HepG2 (cell line): ENCODE results near the gene MFAP4. TPM values are rescaled to one million over a fixed set of nuclear protein-coding genes. Genes with fewer than 3 reads are reported as not detected.

Source experiments
- BCL3 ChIP-seq: sonication (generic); formaldehyde crosslinking; IDR thresholded peaks from 2 replicates; pipeline ENCODE4 v1.5.1; 2020; ENCODE audit warnings: mild to moderate bottlenecking, missing genetic modification reagents, moderate library complexity
- CBX2 ChIP-seq, 2 experiments: fragments of 200-600 bp in 1 of 2; sonication (generic); formaldehyde crosslinking in 1 of 2; IDR thresholded peaks; 2 replicates each; pipeline versions ENCODE4 v1.7.0 to v1.8.1; 2018 to 2022; ENCODE audit warnings: low read depth in 2 of 2, low read length in 1 of 2, mild to moderate bottlenecking in 1 of 2, missing genetic modification reagents in 1 of 2
- CEBPG ChIP-seq: IDR thresholded peaks from 2 replicates; pipeline ENCODE4 v1.6.1; 2016
- HDAC2 ChIP-seq: sonication (generic); formaldehyde crosslinking; IDR thresholded peaks from 2 replicates; pipeline ENCODE4 v1.4.0; 2020; ENCODE audit warnings: missing genetic modification reagents
- KDM1A ChIP-seq: IDR thresholded peaks from 2 replicates; pipeline ENCODE4 v1.6.1; 2016; ENCODE audit warnings: missing compliant biosample characterization
- KLF12 ChIP-seq: sonication (generic); formaldehyde crosslinking; IDR thresholded peaks from 2 replicates; pipeline ENCODE4 v1.4.0; 2020; ENCODE audit warnings: missing genetic modification reagents, borderline replicate concordance
- MXD4 ChIP-seq: IDR thresholded peaks from 2 replicates; pipeline ENCODE4 v1.6.1; 2016; ENCODE audit warnings: mild to moderate bottlenecking, missing biosample characterization, missing genetic modification reagents
- RBM22 ChIP-seq: fragments of 200-400 bp; formaldehyde crosslinking; optimal IDR thresholded peaks from 2 replicates; pipeline ENCODE3; 2017; ENCODE audit warnings: mild to moderate bottlenecking, low read length, moderate library complexity
- SNRNP70 ChIP-seq: fragments of 200-400 bp; formaldehyde crosslinking; IDR thresholded peaks from 2 replicates; pipeline ENCODE4 v1.6.1; 2017; ENCODE audit warnings: mild to moderate bottlenecking, low read depth, low read length, moderate library complexity
- ZBTB4 ChIP-seq: sonication (generic); formaldehyde crosslinking; IDR thresholded peaks from 2 replicates; pipeline ENCODE4 v1.4.0; 2020; ENCODE audit warnings: missing genetic modification reagents, mild to moderate bottlenecking, borderline replicate concordance
- ZNF34 ChIP-seq: sonication (generic); formaldehyde crosslinking; IDR thresholded peaks from 2 replicates; pipeline ENCODE4 v1.4.0; 2020; ENCODE audit warnings: mild to moderate bottlenecking, missing genetic modification reagents, borderline replicate concordance
- ZNF382 ChIP-seq: sonication (generic); formaldehyde crosslinking; IDR thresholded peaks from 2 replicates; pipeline ENCODE4 v1.5.0; 2020; ENCODE audit warnings: missing genetic modification reagents, mild to moderate bottlenecking, borderline replicate concordance
- ZNF563 ChIP-seq: sonication (generic); formaldehyde crosslinking; IDR thresholded peaks from 2 replicates; pipeline ENCODE4 v1.8.0; 2022; ENCODE audit warnings: mild to moderate bottlenecking, moderate library complexity, missing genetic modification reagents
- ZNF75D ChIP-seq: sonication (generic); formaldehyde crosslinking; IDR thresholded peaks from 2 replicates; pipeline ENCODE4 v1.8.1; 2023; ENCODE audit warnings: missing genetic modification reagents, mild to moderate bottlenecking, borderline replicate concordance
- polyA plus RNA-seq, 8 experiments: library from polyadenylated mRNA; depleted of rRNA in 3 of 8; stranded (reverse) in 7 of 8; unstranded in 1 of 8; fragments of >200 nt; fragmentation: Illumina TruSeq in 4 of 8; extraction: Trizol in 4 of 8; gene quantifications; 2 replicates each; pipeline versions ENCODE4 v1.2.1 to v1.2.3, GENCODE V29; 2011 to 2016; ENCODE audit warnings: low read depth in 4 of 8, missing spikeins in 1 of 8, mixed read lengths in 1 of 8; ENCODE audit not compliant: insufficient read depth in 1 of 8
- total RNA-seq, 5 experiments: library from RNA; depleted of rRNA; stranded (reverse); fragments of >200 nt; fragmentation: Illumina TruSeq; extraction: Trizol; gene quantifications; 2 replicates each; pipeline ENCODE4 v1.2.3, GENCODE V29; 2016; ENCODE audit warnings: low read depth in 1 of 5
- TF ChIP-seq, protein P1 (sequence below): sonication (generic); formaldehyde crosslinking; IDR thresholded peaks from 2 replicates; pipeline ENCODE4 v1.4.0; 2020; ENCODE audit warnings: mild to moderate bottlenecking, missing genetic modification reagents, borderline replicate concordance
- TF ChIP-seq, protein P2 (sequence below): sonication (generic); formaldehyde crosslinking; conservative IDR thresholded peaks from 2 replicates; pipeline ENCODE4 v1.8.0; 2022; ENCODE audit warnings: missing genetic modification reagents

Gene MFAP4
- total and polyA plus RNA-seq, 2 of the 13 experiments (the other 11 are each of a cell fraction or from before 2014, with no cell fraction given): 0.08 TPM; not detected in 1

GRCh38 chr17:19362277-19363113 is 24.5 kb downstream of the MFAP4 start, which contains the start of gene B9D1 (continued):
- TF ChIP-seq MXD4 (peak; percentile 74), KLF12 (no peak), ZBTB4 (CRISPR knock-in tag) (no peak), ZNF382 (CRISPR knock-in tag) (no peak), RBM22 (peak; percentile 93), CEBPG (CRISPR knock-in tag) (no peak), SNRNP70 (no peak), ZNF34 (no peak; the same call in 1 of the 2 replicates), CBX2 (IDR thresholded peaks at IDR 0.05; ENCODE audit: low read depth, low read length) (no peak), CBX2 (CRISPR knock-in tag; IDR thresholded peaks at IDR 0.05; ENCODE audit: low read depth) (no peak), ZNF563 (CRISPR knock-in tag) (0 out of 2 replicates have a peak, but pooled peaks have one; percentile 17), ZNF75D (CRISPR knock-in tag) (no peak), HDAC2 (peak; percentile 50), BCL3 (CRISPR knock-in tag) (peak; percentile 66; the same call in 1 of the 2 replicates), KDM1A (CRISPR knock-in tag) (no peak)
- TF ChIP-seq, protein P1, sequence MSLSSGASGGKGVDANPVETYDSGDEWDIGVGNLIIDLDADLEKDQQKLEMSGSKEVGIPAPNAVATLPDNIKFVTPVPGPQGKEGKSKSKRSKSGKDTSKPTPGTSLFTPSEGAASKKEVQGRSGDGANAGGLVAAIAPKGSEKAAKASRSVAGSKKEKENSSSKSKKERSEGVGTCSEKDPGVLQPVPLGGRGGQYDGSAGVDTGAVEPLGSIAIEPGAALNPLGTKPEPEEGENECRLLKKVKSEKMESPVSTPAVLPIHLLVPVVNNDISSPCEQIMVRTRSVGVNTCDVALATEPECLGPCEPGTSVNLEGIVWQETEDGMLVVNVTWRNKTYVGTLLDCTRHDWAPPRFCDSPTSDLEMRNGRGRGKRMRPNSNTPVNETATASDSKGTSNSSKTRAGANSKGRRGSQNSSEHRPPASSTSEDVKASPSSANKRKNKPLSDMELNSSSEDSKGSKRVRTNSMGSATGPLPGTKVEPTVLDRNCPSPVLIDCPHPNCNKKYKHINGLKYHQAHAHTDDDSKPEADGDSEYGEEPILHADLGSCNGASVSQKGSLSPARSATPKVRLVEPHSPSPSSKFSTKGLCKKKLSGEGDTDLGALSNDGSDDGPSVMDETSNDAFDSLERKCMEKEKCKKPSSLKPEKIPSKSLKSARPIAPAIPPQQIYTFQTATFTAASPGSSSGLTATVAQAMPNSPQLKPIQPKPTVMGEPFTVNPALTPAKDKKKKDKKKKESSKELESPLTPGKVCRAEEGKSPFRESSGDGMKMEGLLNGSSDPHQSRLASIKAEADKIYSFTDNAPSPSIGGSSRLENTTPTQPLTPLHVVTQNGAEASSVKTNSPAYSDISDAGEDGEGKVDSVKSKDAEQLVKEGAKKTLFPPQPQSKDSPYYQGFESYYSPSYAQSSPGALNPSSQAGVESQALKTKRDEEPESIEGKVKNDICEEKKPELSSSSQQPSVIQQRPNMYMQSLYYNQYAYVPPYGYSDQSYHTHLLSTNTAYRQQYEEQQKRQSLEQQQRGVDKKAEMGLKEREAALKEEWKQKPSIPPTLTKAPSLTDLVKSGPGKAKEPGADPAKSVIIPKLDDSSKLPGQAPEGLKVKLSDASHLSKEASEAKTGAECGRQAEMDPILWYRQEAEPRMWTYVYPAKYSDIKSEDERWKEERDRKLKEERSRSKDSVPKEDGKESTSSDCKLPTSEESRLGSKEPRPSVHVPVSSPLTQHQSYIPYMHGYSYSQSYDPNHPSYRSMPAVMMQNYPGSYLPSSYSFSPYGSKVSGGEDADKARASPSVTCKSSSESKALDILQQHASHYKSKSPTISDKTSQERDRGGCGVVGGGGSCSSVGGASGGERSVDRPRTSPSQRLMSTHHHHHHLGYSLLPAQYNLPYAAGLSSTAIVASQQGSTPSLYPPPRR: peak; percentile 23; the same call in 1 of the 2 replicates
- TF ChIP-seq, protein P2, sequence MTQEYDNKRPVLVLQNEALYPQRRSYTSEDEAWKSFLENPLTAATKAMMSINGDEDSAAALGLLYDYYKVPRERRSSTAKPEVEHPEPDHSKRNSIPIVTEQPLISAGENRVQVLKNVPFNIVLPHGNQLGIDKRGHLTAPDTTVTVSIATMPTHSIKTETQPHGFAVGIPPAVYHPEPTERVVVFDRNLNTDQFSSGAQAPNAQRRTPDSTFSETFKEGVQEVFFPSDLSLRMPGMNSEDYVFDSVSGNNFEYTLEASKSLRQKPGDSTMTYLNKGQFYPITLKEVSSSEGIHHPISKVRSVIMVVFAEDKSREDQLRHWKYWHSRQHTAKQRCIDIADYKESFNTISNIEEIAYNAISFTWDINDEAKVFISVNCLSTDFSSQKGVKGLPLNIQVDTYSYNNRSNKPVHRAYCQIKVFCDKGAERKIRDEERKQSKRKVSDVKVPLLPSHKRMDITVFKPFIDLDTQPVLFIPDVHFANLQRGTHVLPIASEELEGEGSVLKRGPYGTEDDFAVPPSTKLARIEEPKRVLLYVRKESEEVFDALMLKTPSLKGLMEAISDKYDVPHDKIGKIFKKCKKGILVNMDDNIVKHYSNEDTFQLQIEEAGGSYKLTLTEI: no peak
